GM23248 (cell line): ENCODE measurements around the gene MECP2. TPM values are rescaled to one million over a fixed set of nuclear protein-coding genes. Genes with fewer than 3 reads are reported as not detected.

Experiments used
- DNase-seq: peaks from one replicate; pipeline ENCODE4 v3.0.0-alpha.2; 2015
- H2AFZ ChIP-seq: fragments of 200-600 bp; sonication (generic); 2 replicates; pipeline ENCODE4 v1.6.1; 2016; ENCODE audit warnings: antibody characterized with exemption
- H3F3A ChIP-seq: fragments of 200-600 bp; sonication (generic); 2 replicates; pipeline ENCODE4 v1.6.1; 2016; ENCODE audit warnings: mild to moderate bottlenecking, antibody characterized with exemption, mixed run types; ENCODE audit not compliant: insufficient read depth
- H3K27ac ChIP-seq: fragments of 200-600 bp; sonication (generic); 2 replicates; pipeline ENCODE4 v1.5.1; 2016; ENCODE audit warnings: mild to moderate bottlenecking
- H3K27me3 ChIP-seq: fragments of 200-600 bp; sonication (generic); replicated peaks from 2 replicates; pipeline ENCODE4 v1.6.1; 2016; ENCODE audit warnings: mild to moderate bottlenecking; ENCODE audit not compliant: insufficient read depth
- H3K36me3 ChIP-seq: fragments of 200-600 bp; sonication (generic); 2 replicates; pipeline ENCODE4 v1.6.1; 2016; ENCODE audit warnings: low read depth, mild to moderate bottlenecking
- H3K4me1 ChIP-seq: fragments of 200-600 bp; sonication (generic); 2 replicates; pipeline ENCODE4 v1.6.1; 2016; ENCODE audit warnings: mild to moderate bottlenecking; ENCODE audit not compliant: insufficient read depth
- H3K4me2 ChIP-seq: fragments of 200-600 bp; sonication (generic); one replicate; pipeline ENCODE4 v1.6.1; 2016; ENCODE audit warnings: mild to moderate bottlenecking; ENCODE audit not compliant: unreplicated experiment
- H3K4me3 ChIP-seq: fragments of 200-600 bp; sonication (generic); 2 replicates; pipeline ENCODE4 v1.5.1; 2016; ENCODE audit warnings: mild to moderate bottlenecking
- H3K79me2 ChIP-seq: fragments of 200-600 bp; sonication (generic); 2 replicates; pipeline ENCODE4 v1.6.1; 2016; ENCODE audit warnings: mild to moderate bottlenecking; ENCODE audit not compliant: insufficient read depth
- H3K9ac ChIP-seq: fragments of 200-600 bp; sonication (generic); 2 replicates; pipeline ENCODE4 v1.6.1; 2016; ENCODE audit warnings: mild to moderate bottlenecking
- H3K9me2 ChIP-seq: fragments of 200-600 bp; sonication (generic); 2 replicates; pipeline ENCODE4 v1.6.1; 2016; ENCODE audit warnings: mixed run types, mild to moderate bottlenecking, moderate library complexity; ENCODE audit not compliant: insufficient read depth
- H3K9me3 ChIP-seq: fragments of 200-600 bp; sonication (generic); one replicate; pipeline ENCODE4 v1.6.1; 2017; ENCODE audit warnings: low read depth
- H4K20me1 ChIP-seq: fragments of 200-600 bp; sonication (generic); 2 replicates; pipeline ENCODE4 v1.6.0; 2016; ENCODE audit not compliant: insufficient read depth
- EZH2 ChIP-seq: fragments of 200-600 bp; sonication (generic); IDR thresholded peaks from 2 replicates; pipeline ENCODE4 v1.6.1; 2018; ENCODE audit warnings: antibody characterized with exemption, mild to moderate bottlenecking; ENCODE audit not compliant: insufficient read depth, poor library complexity, severe bottlenecking
- EZH2phosphoT487 ChIP-seq: fragments of 200-600 bp; sonication (generic); IDR thresholded peaks from 2 replicates; pipeline ENCODE4 v1.6.1; 2018; ENCODE audit warnings: antibody characterized with exemption, moderate library complexity, mild to moderate bottlenecking, low read depth; ENCODE audit not compliant: insufficient read depth
- WGBS, 2 experiments: methylation state at CpG; one replicate each; pipeline ENCODE4 v1.1.6; 2015 to 2017; ENCODE audit warnings: low lambda C conversion rate in 2 of 2, low coverage in 1 of 2; ENCODE audit errors: missing lambda C conversion rate in 2 of 2; 5-methylcytosine and 5-hydroxymethylcytosine counted together
- in situ Hi-C: fragments of 300-500 bp; cut with MboI; formaldehyde crosslinking; loops from 2 replicates; pipeline ENCODE4 v1.15.0; 2020
- polyA plus RNA-seq: library from polyadenylated mRNA; unstranded; fragments of >200 nt; fragmentation: Nextera tagmentation; extraction: Ambion mirVana; gene quantifications from 2 replicates; pipeline ENCODE4 v1.2.1, GENCODE V29; 2016
- total RNA-seq: library from RNA; depleted of rRNA; stranded (reverse); fragments of >200 nt; shearing (Covaris generic); gene quantifications from 2 replicates; pipeline ENCODE4 v1.2.3, GENCODE V29; 2014

Gene MECP2
- total and polyA plus RNA-seq, 2 experiments from 2014 or later: 10.3 to 16.5 TPM

- no peak overlapping the region for H2AFZ ChIP-seq
- H3K27ac ChIP-seq: peak overlapping the region; percentile 37
- H3K9me2 ChIP-seq: no peaks in the 10 kb centered on the region
- H3K4me2 ChIP-seq: no peak overlapping the region
- H3K36me3 ChIP-seq: no peaks in the 10 kb centered on the region; the same call in 1 of the 2 replicates
- H3K4me1 ChIP-seq: peaks cover 32% of the 10 kb centered on the region
- WGBS, 2 experiments: 57 to 62% methylated on average over 12 to 13 of the region's 13 CpGs
- in situ Hi-C loops: no loop called here
- peaks cover 84% of the 10 kb centered on the region for H3K79me2 ChIP-seq
- H3K9ac ChIP-seq: peak overlapping the region; percentile 36
- H3F3A ChIP-seq: peaks cover 13% of the 10 kb centered on the region
- no peak for TF ChIP-seq EZH2
- no peak for TF ChIP-seq EZH2phosphoT487
- no peaks in the 10 kb centered on the region for H3K27me3 ChIP-seq
- H4K20me1 ChIP-seq: no peaks in the 10 kb centered on the region
- H3K4me3 ChIP-seq: no peak overlapping the region
- no peak for DNase-seq
- no peaks in the 10 kb centered on the region for H3K9me3 ChIP-seq
These were observed 48.1 kb downstream of the MECP2 start for GRCh38 chrX:154049209-154050112.

GRCh38 chrX:154048398-154048797 lies 49.1 kb downstream of the MECP2 start:
- WGBS, 2 experiments: 89 to 97% methylated on average over 5 to 11 of the region's 11 CpGs
- Histone ChIP-seq H2AFZ (no peak overlapping the region), H3K9me2 (no peaks in the 10 kb centered on the region), H3K9ac (no peak overlapping the region), H3F3A (peaks cover 17% of the 10 kb centered on the region), H3K9me3 (no peaks in the 10 kb centered on the region), H3K27me3 (no peaks in the 10 kb centered on the region), H3K4me1 (peaks cover 43% of the 10 kb centered on the region), H3K4me3 (no peak overlapping the region), H4K20me1 (no peaks in the 10 kb centered on the region), H3K36me3 (no peaks in the 10 kb centered on the region; the same call in 1 of the 2 replicates), H3K4me2 (no peak overlapping the region), H3K79me2 (peaks cover 81% of the 10 kb centered on the region), H3K27ac (no peak overlapping the region)
- TF ChIP-seq EZH2phosphoT487 (no peak), EZH2 (no peak)
- in situ Hi-C loops: no loop called here
- DNase-seq: no peak

GRCh38 chrX:154046940-154047610 lies 50.4 kb downstream of the MECP2 start:
- DNase-seq: no peak
- Histone ChIP-seq H3K4me2 (peak overlapping the region; percentile 71), H4K20me1 (no peaks in the 10 kb centered on the region), H3K9me2 (no peaks in the 10 kb centered on the region), H2AFZ (no peak overlapping the region), H3K27ac (peak overlapping the region; percentile 93), H3F3A (peaks cover 30% of the 10 kb centered on the region), H3K27me3 (no peaks in the 10 kb centered on the region), H3K4me1 (peaks cover 55% of the 10 kb centered on the region), H3K36me3 (no peaks in the 10 kb centered on the region; the same call in 1 of the 2 replicates), H3K4me3 (peak overlapping the region; percentile 32; the same call in 1 of the 2 replicates), H3K9me3 (no peaks in the 10 kb centered on the region), H3K9ac (peak overlapping the region; percentile 76), H3K79me2 (peaks cover 69% of the 10 kb centered on the region)
- no peak for TF ChIP-seq EZH2phosphoT487
- no peak for TF ChIP-seq EZH2
- in situ Hi-C loops: no loop called here
- WGBS, 2 experiments: 38 to 46% methylated on average over 4 of the region's 4 CpGs

- peaks cover 63% of the 10 kb centered on the region for H3K4me1 ChIP-seq
- peak overlapping the region; percentile 76 for H3K9ac ChIP-seq
- peak; percentile 83 for DNase-seq
- peaks cover 68% of the 10 kb centered on the region for H3K79me2 ChIP-seq
- peak overlapping the region; percentile 71 for H3K4me2 ChIP-seq
- no peaks in the 10 kb centered on the region for H3K27me3 ChIP-seq
- H3K27ac ChIP-seq: peak overlapping the region; percentile 93
- no peaks in the 10 kb centered on the region; the same call in 1 of the 2 replicates for H3K36me3 ChIP-seq
- peak overlapping the region; percentile 32; the same call in 1 of the 2 replicates for H3K4me3 ChIP-seq
- 15 to 16% methylated on average over 10 of the region's 10 CpGs for WGBS, 2 experiments
- no peak overlapping the region for H2AFZ ChIP-seq
- TF ChIP-seq EZH2 (no peak), EZH2phosphoT487 (no peak)
- in situ Hi-C loops: no loop called here
- no peaks in the 10 kb centered on the region for H3K9me2 ChIP-seq
- no peaks in the 10 kb centered on the region for H3K9me3 ChIP-seq
- peaks cover 39% of the 10 kb centered on the region for H3F3A ChIP-seq
- no peaks in the 10 kb centered on the region for H4K20me1 ChIP-seq
These were observed 51.3 kb downstream of the MECP2 start for GRCh38 chrX:154046031-154046781.
